Suprapubic skin (tissue), 4 donors: ENCODE measurements around the gene ATP6V0E1. TPM values are rescaled to one million over a fixed set of nuclear protein-coding genes. Genes with fewer than 3 reads are reported as not detected.

Source experiments
- DNase-seq, 2 donors: peaks; one replicate each; pipeline ENCODE4 v3.0.0-alpha.2; 2019; ENCODE audit warnings: low spot score in 2 of 2
- H3K27ac ChIP-seq: fragments of 200-600 bp; sonication (generic); one replicate; pipeline ENCODE4 v1.5.1; 2019
- H3K27me3 ChIP-seq: fragments of 200-600 bp; sonication (generic); one replicate; pipeline ENCODE4 v1.5.1; 2019
- H3K36me3 ChIP-seq: fragments of 200-600 bp; sonication (generic); one replicate; pipeline ENCODE4 v1.5.1; 2019
- H3K4me1 ChIP-seq: fragments of 200-600 bp; sonication (generic); one replicate; pipeline ENCODE4 v1.5.1; 2019
- H3K4me3 ChIP-seq: fragments of 200-600 bp; sonication (generic); one replicate; pipeline ENCODE4 v1.5.1; 2019; ENCODE audit warnings: mild to moderate bottlenecking
- H3K9me3 ChIP-seq: fragments of 200-600 bp; sonication (generic); one replicate; pipeline ENCODE4 v1.5.1; 2019
- CTCF ChIP-seq, 2 donors: fragments of 200-600 bp in 1 of 2; fragments of 450-650 bp in 1 of 2; sonication (generic) in 1 of 2; IDR thresholded peaks; one replicate each; pipeline ENCODE4 v1.5.1; 2016 to 2019; ENCODE audit warnings: antibody characterized with exemption in 2 of 2, mild to moderate bottlenecking in 1 of 2, moderate library complexity in 1 of 2
- EP300 ChIP-seq: sonication (generic); formaldehyde crosslinking; IDR thresholded peaks from one replicate; pipeline ENCODE4 v1.6.1; 2017; ENCODE audit warnings: antibody characterized with exemption
- POLR2A ChIP-seq, 2 donors: fragments of 450-650 bp; IDR thresholded peaks; one replicate each; pipeline ENCODE4 v1.6.1; 2017; ENCODE audit warnings: antibody characterized with exemption in 2 of 2, mild to moderate bottlenecking in 2 of 2, moderate library complexity in 2 of 2
- POLR2AphosphoS5 ChIP-seq, 3 donors: sonication (generic); formaldehyde crosslinking; IDR thresholded peaks; one replicate each; pipeline ENCODE4 v1.6.1; 2017; ENCODE audit warnings: antibody characterized with exemption in 3 of 3
- WGBS: methylation state at CpG from one replicate; pipeline ENCODE4 v1.1.5; 2018; 5-methylcytosine and 5-hydroxymethylcytosine counted together
- total RNA-seq, 4 donors: library from RNA; depleted of rRNA; stranded (reverse); fragments of >200 nt; gene quantifications; one replicate each; pipeline ENCODE4 v1.1.0, GENCODE V29; 2016

The ATP6V0E1 gene
- total RNA-seq, 4 donors from 2014 or later, result 73.7 to 91.3 (median 82.1) TPM

- H3K27ac ChIP-seq, result no peak overlapping the region
- WGBS, result 73% methylated on average over 5 of the region's 5 CpGs
- no peak for DNase-seq
Measured at GRCh38 chr5:172957458-172957857, 26.1 kb upstream of the ATP6V0E1 start.

GRCh38 chr5:172958331-172959046 is 25.1 kb upstream of the ATP6V0E1 start:
- H3K36me3 ChIP-seq, result peaks cover 15% of the 10 kb centered on the region
- 5% methylated on average over 51 of the region's 54 CpGs for WGBS
- peaks cover 34% of the 10 kb centered on the region for H3K4me1 ChIP-seq
- H3K27me3 ChIP-seq, result no peaks in the 10 kb centered on the region
- peak overlapping the region; percentile 77 for H3K4me3 ChIP-seq
- peak overlapping the region; percentile 73 for H3K27ac ChIP-seq
- TF ChIP-seq CTCF (IDR thresholded peaks at IDR 0.05) (no peak), POLR2AphosphoS5 (IDR thresholded peaks at IDR 0.05) (no peak), POLR2A (IDR thresholded peaks at IDR 0.05) (no peak), EP300 (no peak)
- H3K9me3 ChIP-seq, result no peaks in the 10 kb centered on the region
- DNase-seq, result peak; percentile 80 to 84

More at GRCh38 chr5:172957458-172957857, 26.1 kb upstream of the ATP6V0E1 start:
- TF ChIP-seq EP300, result no peak
- no peak for TF ChIP-seq CTCF (IDR thresholded peaks at IDR 0.05)
- TF ChIP-seq POLR2AphosphoS5 (IDR thresholded peaks at IDR 0.05), result no peak
- TF ChIP-seq POLR2A (IDR thresholded peaks at IDR 0.05), result no peak
- Histone ChIP-seq H3K36me3 (peaks cover 10% of the 10 kb centered on the region), H3K27me3 (no peaks in the 10 kb centered on the region), H3K4me1 (peaks cover 34% of the 10 kb centered on the region), H3K4me3 (no peak overlapping the region), H3K9me3 (no peaks in the 10 kb centered on the region)

GRCh38 chr5:172959824-172960799 is 23.5 kb upstream of the ATP6V0E1 start:
- DNase-seq, result no peak
- Histone ChIP-seq H3K4me3 (peak overlapping the region; percentile 77), H3K9me3 (no peaks in the 10 kb centered on the region), H3K36me3 (peaks cover 23% of the 10 kb centered on the region), H3K4me1 (peaks cover 34% of the 10 kb centered on the region), H3K27me3 (no peaks in the 10 kb centered on the region), H3K27ac (no peak overlapping the region)
- TF ChIP-seq CTCF (IDR thresholded peaks at IDR 0.05) (no peak), POLR2AphosphoS5 (IDR thresholded peaks at IDR 0.05) (no peak), EP300 (no peak)
- WGBS, result 13% methylated on average over 28 of the region's 28 CpGs

- H3K27ac ChIP-seq, result no peak overlapping the region
Measured at GRCh38 chr5:172969921-172970320, 13.7 kb upstream of the ATP6V0E1 start.

More at GRCh38 chr5:172969921-172970320, 13.7 kb upstream of the ATP6V0E1 start:
- Histone ChIP-seq H3K4me1 (no peaks in the 10 kb centered on the region), H3K27me3 (no peaks in the 10 kb centered on the region), H3K4me3 (no peak overlapping the region), H3K36me3 (peaks cover 26% of the 10 kb centered on the region), H3K9me3 (no peaks in the 10 kb centered on the region)
- WGBS, result 94% methylated on average over 2 of the region's 2 CpGs
- TF ChIP-seq CTCF (IDR thresholded peaks at IDR 0.05), result no peak
- no peak for TF ChIP-seq EP300
- TF ChIP-seq POLR2AphosphoS5 (IDR thresholded peaks at IDR 0.05), result no peak
- TF ChIP-seq POLR2A (IDR thresholded peaks at IDR 0.05), result no peak
- DNase-seq, result no peak
